Uterus (tissue), 4 donors: ENCODE results near the gene TMEM51. TPM values are rescaled to one million over a fixed set of nuclear protein-coding genes. Genes with fewer than 3 reads are reported as not detected.

Experiments used
- DNase-seq, 2 donors: peaks; one replicate each; pipeline ENCODE4 v3.0.0-alpha.2; 2019 to 2020
- H3K27ac ChIP-seq, 2 donors: fragments of 200-600 bp; sonication (generic); 1 replicate in 1 of 2; 2 replicates in 1 of 2; pipeline ENCODE4 v1.5.1; 2016 to 2018
- H3K27me3 ChIP-seq, 2 donors: fragments of 200-600 bp; sonication (generic); one replicate each; pipeline ENCODE4 v1.5.1; 2018 to 2019; ENCODE audit warnings: control low read depth in 1 of 2
- H3K36me3 ChIP-seq, 2 donors: fragments of 200-600 bp; sonication (generic); one replicate each; pipeline ENCODE4 v1.5.1; 2019; ENCODE audit warnings: control low read depth in 1 of 2
- H3K4me1 ChIP-seq, 2 donors: fragments of 200-600 bp; sonication (generic); one replicate each; pipeline ENCODE4 v1.5.1; 2018 to 2019; ENCODE audit warnings: control low read depth in 1 of 2
- H3K4me3 ChIP-seq, 2 donors: fragments of 200-600 bp; sonication (generic); 1 replicate in 1 of 2; 2 replicates in 1 of 2; pipeline ENCODE4 v1.5.1; 2018 to 2019; ENCODE audit warnings: mild to moderate bottlenecking in 1 of 2
- H3K9me3 ChIP-seq, 2 donors: fragments of 200-600 bp; sonication (generic); one replicate each; pipeline ENCODE4 v1.5.1; 2019; ENCODE audit warnings: control low read depth in 1 of 2
- CTCF ChIP-seq, 4 experiments: fragments of 200-600 bp in 2 of 4; fragments of 450-650 bp in 2 of 4; sonication (generic) in 2 of 4; IDR thresholded peaks; one replicate each; pipeline ENCODE4 v1.5.1; 2016 to 2019; ENCODE audit warnings: antibody characterized with exemption in 4 of 4, mild to moderate bottlenecking in 2 of 4, moderate library complexity in 1 of 4
- POLR2A ChIP-seq, 2 donors: fragments of 450-650 bp; IDR thresholded peaks; one replicate each; pipeline ENCODE4 v1.6.1; 2016; ENCODE audit warnings: antibody characterized with exemption in 2 of 2, mild to moderate bottlenecking in 1 of 2, moderate library complexity in 1 of 2
- intact Hi-C: fragments of 100-400 bp; cut with DNase I; formaldehyde crosslinking; loops from one replicate; pipeline ENCODE4 v1.15.1; 2023; ENCODE audit warnings: low total_unique reads
- total RNA-seq, 4 donors: library from RNA; depleted of rRNA in 3 of 4; stranded (reverse); fragments of >200 nt in 3 of 4; gene quantifications; one replicate each; pipeline versions ENCODE4 v1.1.0 to v1.2.4, GENCODE V29; 2014 to 2023
- donor health status: DM: yes; HTN: yes; CAD: no.

TMEM51 gene
- total RNA-seq, 4 donors from 2014 or later: 1.3 to 45.0 (median 9.9) TPM

GRCh38 chr1:15156807-15157380 is 3.3 kb downstream of the TMEM51 start:
- intact Hi-C loops: loop anchor here (10.0 kb wide), 1 partner anchor 108 kb away; no protein-coding TSS in a partner anchor
- H3K4me1 ChIP-seq: peaks cover 0 to 5% of the 10 kb centered on the region in 2 donors

GRCh38 chr1:15157524-15158399 is 4.2 kb downstream of the TMEM51 start:
- Histone ChIP-seq H3K4me3 (no peak overlapping the region), H3K27me3 (no peaks in the 10 kb centered on the region), H3K36me3 (no peaks in the 10 kb centered on the region), H3K9me3 (no peaks in the 10 kb centered on the region), H3K4me1 (peaks cover 0 to 5% of the 10 kb centered on the region in 2 donors), H3K27ac (no peak overlapping the region)
- no peak for TF ChIP-seq POLR2A (IDR thresholded peaks at IDR 0.05)
- TF ChIP-seq CTCF (IDR thresholded peaks at IDR 0.05): no peak
- intact Hi-C loops: loop anchor here (10.0 kb wide), 1 partner anchor 107 kb away; no protein-coding TSS in a partner anchor
- no peak for DNase-seq

More at GRCh38 chr1:15156807-15157380, 3.3 kb downstream of the TMEM51 start:
- no peak overlapping the region for H3K27ac ChIP-seq
- no peak for DNase-seq
- no peaks in the 10 kb centered on the region for H3K9me3 ChIP-seq
- no peaks in the 10 kb centered on the region for H3K27me3 ChIP-seq
- TF ChIP-seq CTCF (IDR thresholded peaks at IDR 0.05) (no peak), POLR2A (IDR thresholded peaks at IDR 0.05) (no peak)
- no peak overlapping the region for H3K4me3 ChIP-seq
- H3K36me3 ChIP-seq: no peaks in the 10 kb centered on the region

GRCh38 chr1:15158506-15159165 is 5.1 kb downstream of the TMEM51 start:
- intact Hi-C loops: loop anchor here (10.0 kb wide), 1 partner anchor 106 kb away; no protein-coding TSS in a partner anchor
- H3K4me3 ChIP-seq: no peak overlapping the region
- peaks cover 0 to 5% of the 10 kb centered on the region in 2 donors for H3K4me1 ChIP-seq
- no peak for DNase-seq
- no peak overlapping the region for H3K27ac ChIP-seq
- no peaks in the 10 kb centered on the region for H3K27me3 ChIP-seq
- no peaks in the 10 kb centered on the region for H3K36me3 ChIP-seq
- no peak for TF ChIP-seq POLR2A (IDR thresholded peaks at IDR 0.05)
- no peak for TF ChIP-seq CTCF (IDR thresholded peaks at IDR 0.05)
- H3K9me3 ChIP-seq: no peaks in the 10 kb centered on the region

- H3K27ac ChIP-seq: no peak overlapping the region
Observed at GRCh38 chr1:15159166-15159555, 5.6 kb downstream of the TMEM51 start.

More at GRCh38 chr1:15159166-15159555, 5.6 kb downstream of the TMEM51 start:
- H3K9me3 ChIP-seq: no peaks in the 10 kb centered on the region
- H3K4me3 ChIP-seq: no peak overlapping the region
- TF ChIP-seq CTCF (IDR thresholded peaks at IDR 0.05) (no peak), POLR2A (IDR thresholded peaks at IDR 0.05) (no peak)
- peaks cover 0 to 5% of the 10 kb centered on the region in 2 donors for H3K4me1 ChIP-seq
- H3K27me3 ChIP-seq: no peaks in the 10 kb centered on the region
- intact Hi-C loops: loop anchor here (10.0 kb wide), 1 partner anchor 106 kb away; no protein-coding TSS in a partner anchor
- H3K36me3 ChIP-seq: no peaks in the 10 kb centered on the region
- DNase-seq: no peak
